SU-DHL-6 (cell line): Measurements from ENCODE around the gene SLCO4A1.

ENCODE experiments used
- H2AFZ ChIP-seq: fragments of 200-600 bp; sonication (generic); 2 replicates; pipeline ENCODE4 v1.6.1; 2014; ENCODE audit warnings: low read depth, mild to moderate bottlenecking, moderate library complexity, mixed read lengths, antibody characterized with exemption, low read length; ENCODE audit not compliant: severe bottlenecking
- H3F3A ChIP-seq: fragments of 200-600 bp; shearing (Covaris generic); 2 replicates; pipeline ENCODE4 v1.6.0; 2016; ENCODE audit warnings: antibody characterized with exemption, mild to moderate bottlenecking; ENCODE audit not compliant: insufficient read depth
- H3K27ac ChIP-seq: fragments of 200-600 bp; sonication (generic); 2 replicates; pipeline ENCODE4 v1.5.1; 2016; ENCODE audit warnings: low read depth, mild to moderate bottlenecking, low read length, moderate library complexity, mixed read lengths
- H3K27me3 ChIP-seq: fragments of 200-600 bp; sonication (generic), shearing (Covaris generic); 2 replicates; pipeline ENCODE4 v1.6.0; 2014; ENCODE audit warnings: mild to moderate bottlenecking, low read length
- H3K36me3 ChIP-seq: fragments of 200-600 bp; sonication (generic); 2 replicates; pipeline ENCODE4 v1.6.1; 2014; ENCODE audit warnings: mild to moderate bottlenecking, low read length, mixed read lengths
- H3K4me2 ChIP-seq: fragments of 300-600, 200-600 bp; shearing (Covaris generic), sonication (generic); 2 replicates; pipeline ENCODE4 v1.6.0; 2014; ENCODE audit warnings: low read length, low read depth, mild to moderate bottlenecking; ENCODE audit not compliant: poor library complexity, severe bottlenecking
- H3K4me3 ChIP-seq: fragments of 200-600 bp; sonication (generic); 2 replicates; pipeline ENCODE4 v1.5.1; 2014; ENCODE audit warnings: antibody characterized with exemption, low read length, mild to moderate bottlenecking, mixed read lengths; ENCODE audit not compliant: insufficient read depth, poor library complexity, severe bottlenecking
- H3K79me2 ChIP-seq: fragments of 200-600 bp; sonication (generic); 2 replicates; pipeline ENCODE4 v1.6.1; 2014; ENCODE audit warnings: mild to moderate bottlenecking, low read length, moderate library complexity; ENCODE audit not compliant: insufficient read depth
- H3K9ac ChIP-seq: fragments of 200-600 bp; sonication (generic); 2 replicates; pipeline ENCODE4 v1.7.0; 2014; ENCODE audit warnings: mild to moderate bottlenecking, low read length
- H3K9me2 ChIP-seq: fragments of 200-600 bp; sonication (generic); replicated peaks from 2 replicates; pipeline ENCODE4 v1.6.1; 2014; ENCODE audit warnings: low read length; ENCODE audit not compliant: insufficient read depth
- H3K9me3 ChIP-seq: fragments of 200-600 bp; sonication (generic); 2 replicates; pipeline ENCODE4 v1.6.1; 2014; ENCODE audit warnings: low read length, mixed read lengths; ENCODE audit not compliant: insufficient read depth
- H4K20me1 ChIP-seq: fragments of 200-600 bp; sonication (generic); 2 replicates; pipeline ENCODE4 v1.6.1; 2014; ENCODE audit warnings: low read depth, mild to moderate bottlenecking, antibody characterized with exemption, low read length, moderate library complexity, mixed read lengths
- EZH2phosphoT487 ChIP-seq: fragments of 200-600 bp; sonication (generic), shearing (Covaris generic); conservative IDR thresholded peaks from 2 replicates; pipeline ENCODE4 v1.6.1; 2018; ENCODE audit warnings: mild to moderate bottlenecking, antibody characterized with exemption, low read length, moderate library complexity, mixed read lengths
- TF ChIP-seq, protein P1 (sequence below): fragments of 200-600 bp; sonication (generic); IDR thresholded peaks from one replicate; pipeline ENCODE4 v1.5.1; 2017; ENCODE audit warnings: antibody characterized with exemption, mild to moderate bottlenecking, low read length, moderate library complexity; ENCODE audit not compliant: insufficient read depth, poor library complexity, severe bottlenecking

Gene SLCO4A1

DNA sequence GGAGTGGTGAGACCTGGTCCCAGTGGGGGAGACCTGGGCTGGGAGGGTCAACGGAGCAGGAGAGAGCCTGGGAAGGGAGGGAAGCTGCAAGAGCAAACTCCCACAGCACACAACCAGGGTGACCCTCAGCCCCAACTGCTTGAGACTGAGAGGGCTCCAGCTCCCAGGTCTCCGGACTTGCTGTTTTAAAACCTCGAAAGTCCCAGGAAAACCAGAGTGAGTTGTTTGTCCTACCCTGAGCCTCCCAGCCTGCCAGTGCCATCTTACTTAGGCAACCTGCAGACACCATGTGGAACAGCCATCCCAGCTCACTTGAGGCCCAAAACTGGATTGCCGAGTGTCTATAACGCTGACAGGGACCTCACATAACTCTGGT, 61.5 kb downstream of the SLCO4A1 start:
- H3K9ac ChIP-seq, result no peak overlapping the region
- no peaks in the 10 kb centered on the region for H3K9me3 ChIP-seq
- no peak overlapping the region for H3K4me3 ChIP-seq
- TF ChIP-seq, protein P1, sequence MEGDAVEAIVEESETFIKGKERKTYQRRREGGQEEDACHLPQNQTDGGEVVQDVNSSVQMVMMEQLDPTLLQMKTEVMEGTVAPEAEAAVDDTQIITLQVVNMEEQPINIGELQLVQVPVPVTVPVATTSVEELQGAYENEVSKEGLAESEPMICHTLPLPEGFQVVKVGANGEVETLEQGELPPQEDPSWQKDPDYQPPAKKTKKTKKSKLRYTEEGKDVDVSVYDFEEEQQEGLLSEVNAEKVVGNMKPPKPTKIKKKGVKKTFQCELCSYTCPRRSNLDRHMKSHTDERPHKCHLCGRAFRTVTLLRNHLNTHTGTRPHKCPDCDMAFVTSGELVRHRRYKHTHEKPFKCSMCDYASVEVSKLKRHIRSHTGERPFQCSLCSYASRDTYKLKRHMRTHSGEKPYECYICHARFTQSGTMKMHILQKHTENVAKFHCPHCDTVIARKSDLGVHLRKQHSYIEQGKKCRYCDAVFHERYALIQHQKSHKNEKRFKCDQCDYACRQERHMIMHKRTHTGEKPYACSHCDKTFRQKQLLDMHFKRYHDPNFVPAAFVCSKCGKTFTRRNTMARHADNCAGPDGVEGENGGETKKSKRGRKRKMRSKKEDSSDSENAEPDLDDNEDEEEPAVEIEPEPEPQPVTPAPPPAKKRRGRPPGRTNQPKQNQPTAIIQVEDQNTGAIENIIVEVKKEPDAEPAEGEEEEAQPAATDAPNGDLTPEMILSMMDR, result no peak
- H3F3A ChIP-seq, result no peaks in the 10 kb centered on the region
- H3K79me2 ChIP-seq, result no peaks in the 10 kb centered on the region
- H3K36me3 ChIP-seq, result no peaks in the 10 kb centered on the region
- H3K27me3 ChIP-seq, result no peaks in the 10 kb centered on the region
- H3K27ac ChIP-seq, result no peak overlapping the region
- H3K4me2 ChIP-seq, result no peak overlapping the region
- H2AFZ ChIP-seq, result no peak overlapping the region
- no peaks in the 10 kb centered on the region for H3K9me2 ChIP-seq
- H4K20me1 ChIP-seq, result no peaks in the 10 kb centered on the region

DNA sequence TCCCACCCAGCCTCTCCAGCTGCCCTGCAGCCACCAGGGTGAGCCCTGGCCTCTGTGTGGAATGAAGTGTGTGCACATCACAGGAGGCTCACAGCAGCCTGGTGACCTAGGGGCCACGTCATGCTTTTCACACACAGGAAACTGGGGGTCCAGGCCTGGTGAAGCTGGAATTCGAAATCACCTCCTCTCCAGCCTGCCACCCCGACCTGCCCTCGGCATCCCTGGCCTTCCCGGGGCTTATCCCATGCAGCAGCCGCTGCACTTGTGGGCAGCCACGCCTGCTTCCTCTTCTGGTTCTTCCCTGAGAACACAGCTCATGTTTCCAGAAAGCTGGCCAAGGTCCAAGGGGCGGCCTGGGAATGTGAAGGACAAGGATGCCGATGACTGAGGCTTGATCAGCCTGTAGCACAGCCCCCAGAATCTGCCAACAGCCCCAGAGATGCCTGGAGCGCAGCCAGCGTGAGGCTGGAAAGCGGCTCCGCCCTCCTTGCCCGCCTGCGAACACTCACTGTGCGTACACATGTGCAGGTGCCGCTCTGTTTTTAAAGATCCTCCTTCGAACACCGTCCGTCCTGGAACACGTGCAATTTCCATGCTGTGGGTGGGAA, 62.1 kb downstream of the SLCO4A1 start:
- H3K9me2 ChIP-seq, result no peaks in the 10 kb centered on the region
- H3F3A ChIP-seq, result no peaks in the 10 kb centered on the region
- H3K36me3 ChIP-seq, result no peaks in the 10 kb centered on the region
- TF ChIP-seq, protein P1, result no peak
- no peak for TF ChIP-seq EZH2phosphoT487
- H3K9me3 ChIP-seq, result no peaks in the 10 kb centered on the region
- no peaks in the 10 kb centered on the region for H4K20me1 ChIP-seq
- no peak overlapping the region for H3K4me3 ChIP-seq
- H3K4me2 ChIP-seq, result no peak overlapping the region
- H3K9ac ChIP-seq, result no peak overlapping the region
- H2AFZ ChIP-seq, result no peak overlapping the region
- H3K79me2 ChIP-seq, result no peaks in the 10 kb centered on the region
- H3K27ac ChIP-seq, result no peak overlapping the region
- no peaks in the 10 kb centered on the region for H3K27me3 ChIP-seq

DNA sequence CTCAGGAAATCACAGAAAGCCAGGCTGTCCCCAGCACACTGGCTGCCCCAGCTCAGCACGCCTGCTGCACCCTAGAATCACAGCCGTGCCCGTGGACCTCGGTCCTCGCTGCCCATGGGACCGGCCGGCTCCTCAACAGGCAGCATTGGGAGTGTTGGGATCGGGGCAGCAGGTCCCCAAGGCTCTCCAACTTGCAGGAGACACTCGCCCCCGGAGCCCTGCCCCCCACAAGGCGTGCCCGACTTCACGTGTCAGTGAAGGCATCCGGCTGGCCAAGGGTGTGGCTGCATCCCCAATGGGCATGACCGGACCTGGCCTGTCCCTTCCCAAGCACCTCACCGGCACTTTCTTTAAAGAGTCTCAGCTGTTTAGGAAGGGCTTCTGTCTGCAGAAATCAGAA, 63.3 kb downstream of the SLCO4A1 start:
- no peaks in the 10 kb centered on the region for H3K9me3 ChIP-seq
- H3K27ac ChIP-seq, result no peak overlapping the region
- H3K79me2 ChIP-seq, result no peaks in the 10 kb centered on the region
- TF ChIP-seq, protein P1, result no peak
- TF ChIP-seq EZH2phosphoT487, result no peak
- no peak overlapping the region for H2AFZ ChIP-seq
- no peak overlapping the region for H3K4me3 ChIP-seq
- H3K36me3 ChIP-seq, result no peaks in the 10 kb centered on the region
- no peaks in the 10 kb centered on the region for H3K9me2 ChIP-seq
- no peak overlapping the region for H3K9ac ChIP-seq
- no peaks in the 10 kb centered on the region for H4K20me1 ChIP-seq
- H3K27me3 ChIP-seq, result no peaks in the 10 kb centered on the region
- H3K4me2 ChIP-seq, result no peak overlapping the region
- H3F3A ChIP-seq, result no peaks in the 10 kb centered on the region
